WTC11 (cell line): ENCODE data around the gene SRGAP1. TPM values are rescaled to one million over a fixed set of nuclear protein-coding genes. Genes with fewer than 3 reads are reported as not detected.

Experiments used
- ATAC-seq: fragments of 200-7000 bp; cut with Tn5 transposase; 2 replicates; pipeline ENCODE4 v1.10.0; 2021; ENCODE audit warnings: mild to moderate bottlenecking, moderate library complexity
- CTCF ChIA-PET: fragments of 300-600 bp; sonication (Branson Sonifier 250); formaldehyde crosslinking; loops from one replicate; lab custom pipeline; 2021; ENCODE audit warnings: antibody characterized with exemption; lab: Charles Lee
- POLR2A ChIA-PET: fragments of 350-600 bp; sonication (Branson Sonifier 250); formaldehyde crosslinking; loops from one replicate; lab custom pipeline; 2021; ENCODE audit warnings: antibody characterized with exemption; lab: Charles Lee
- DNase-seq: peaks from one replicate; pipeline ENCODE4 v3.0.0; 2021; ENCODE audit warnings: low spot score
- H3K27ac Mint-ChIP-seq: 2 replicates; pipeline ENCODE4 v1.8.0; 2021; ENCODE audit warnings: mixed read lengths
- H3K27me3 Mint-ChIP-seq: 2 replicates; pipeline ENCODE4 v1.8.0; 2021; ENCODE audit warnings: low read depth, mild to moderate bottlenecking, moderate library complexity, mixed read lengths
- H3K36me3 Mint-ChIP-seq: 2 replicates; pipeline ENCODE4 v1.8.0; 2021; ENCODE audit warnings: mixed read lengths
- H3K4me1 Mint-ChIP-seq: 2 replicates; pipeline ENCODE4 v1.8.0; 2022; ENCODE audit warnings: mixed read lengths
- H3K4me3 Mint-ChIP-seq: 2 replicates; pipeline ENCODE4 v1.8.0; 2021; ENCODE audit warnings: mild to moderate bottlenecking, moderate library complexity, mixed read lengths
- H3K9me3 Mint-ChIP-seq: 2 replicates; pipeline ENCODE4 v1.8.0; 2021; ENCODE audit warnings: mixed read lengths
- ARID4B ChIP-seq: sonication (generic); formaldehyde crosslinking; IDR thresholded peaks from 2 replicates; pipeline ENCODE4 v1.8.0; 2023; ENCODE audit warnings: missing genetic modification reagents, mild to moderate bottlenecking, borderline replicate concordance
- CREB1 ChIP-seq: sonication (generic); formaldehyde crosslinking; IDR thresholded peaks from 2 replicates; pipeline ENCODE4 v1.8.0; 2023; ENCODE audit warnings: mild to moderate bottlenecking, missing genetic modification reagents
- CREM ChIP-seq: sonication (generic); formaldehyde crosslinking; IDR thresholded peaks from 2 replicates; pipeline ENCODE4 v1.8.1; 2022; ENCODE audit warnings: mild to moderate bottlenecking, missing genetic modification reagents, moderate library complexity
- CTCF ChIP-seq: fragments of 200-600 bp; IDR thresholded peaks from 2 replicates; pipeline ENCODE4 v1.8.0; 2022; ENCODE audit warnings: antibody characterized with exemption
- E2F1 ChIP-seq: sonication (generic); formaldehyde crosslinking; IDR thresholded peaks from 2 replicates; pipeline ENCODE4 v1.8.0; 2022; ENCODE audit warnings: mild to moderate bottlenecking, missing genetic modification reagents
- FOXP1 ChIP-seq: sonication (generic); formaldehyde crosslinking; IDR thresholded peaks from 2 replicates; pipeline ENCODE4 v1.8.0; 2022; ENCODE audit warnings: missing genetic modification reagents, mild to moderate bottlenecking, moderate library complexity, borderline replicate concordance
- FOXP4 ChIP-seq: sonication (generic); formaldehyde crosslinking; IDR thresholded peaks from 2 replicates; pipeline ENCODE4 v1.8.0; 2022; ENCODE audit warnings: mild to moderate bottlenecking, missing genetic modification reagents
- JAZF1 ChIP-seq: fragments of 250-450 bp; sonication (Bioruptor Pico); IDR thresholded peaks from 2 replicates; pipeline ENCODE4 v1.9.0; 2021; ENCODE audit warnings: moderate library complexity, mild to moderate bottlenecking, inconsistent platforms
- JUN ChIP-seq: sonication (generic); formaldehyde crosslinking; IDR thresholded peaks from 2 replicates; pipeline ENCODE4 v1.8.0; 2023; ENCODE audit warnings: mild to moderate bottlenecking, missing genetic modification reagents
- PRRX2 ChIP-seq: fragments of 250-450 bp; sonication (Bioruptor Pico); IDR thresholded peaks from 2 replicates; pipeline ENCODE4 v1.8.0; 2021; ENCODE audit warnings: mild to moderate bottlenecking
- RORB ChIP-seq: fragments of 250-450 bp; sonication (Bioruptor Pico); IDR thresholded peaks from 2 replicates; pipeline ENCODE4 v1.9.0; 2021; ENCODE audit warnings: mild to moderate bottlenecking
- SMAD4 ChIP-seq: sonication (generic); formaldehyde crosslinking; IDR thresholded peaks from 2 replicates; pipeline ENCODE4 v1.8.0; 2022; ENCODE audit warnings: mild to moderate bottlenecking, missing genetic modification reagents
- STAT6 ChIP-seq: sonication (generic); formaldehyde crosslinking; conservative IDR thresholded peaks from 2 replicates; pipeline ENCODE4 v1.8.1; 2023; ENCODE audit warnings: mild to moderate bottlenecking, low read depth, missing genetic modification reagents, moderate library complexity
- TP53 ChIP-seq: sonication (generic); formaldehyde crosslinking; IDR thresholded peaks from 2 replicates; pipeline ENCODE4 v1.8.1; 2023; ENCODE audit warnings: mild to moderate bottlenecking, missing genetic modification reagents
- ZNF281 ChIP-seq: sonication (generic); formaldehyde crosslinking; IDR thresholded peaks from 2 replicates; pipeline ENCODE4 v1.8.0; 2023; ENCODE audit warnings: mild to moderate bottlenecking, missing genetic modification reagents
- ZNF396 ChIP-seq: fragments of 250-450 bp; sonication (Bioruptor Pico); IDR thresholded peaks from 2 replicates; pipeline ENCODE4 v1.8.0; 2021; ENCODE audit warnings: mild to moderate bottlenecking, moderate library complexity, borderline replicate concordance
- ZNF425 ChIP-seq: fragments of 250-450 bp; sonication (Bioruptor Pico); conservative IDR thresholded peaks from 2 replicates; pipeline ENCODE4 v1.9.0; 2021; ENCODE audit warnings: mild to moderate bottlenecking
- ZNF671 ChIP-seq: fragments of 250-450 bp; sonication (Bioruptor Pico); IDR thresholded peaks from 2 replicates; pipeline ENCODE4 v1.8.0; 2021; ENCODE audit warnings: mild to moderate bottlenecking
- total RNA-seq: library from RNA; stranded (reverse); gene quantifications from 3 replicates; pipeline ENCODE4 v1.2.3, GENCODE V29; 2021

Gene SRGAP1
- total RNA-seq, 1 experiment from 2014 or later: 10.3 TPM

- ATAC-seq: peak; percentile 58
- H3K27ac Mint-ChIP-seq: peak overlapping the region; percentile 58
- no peak for TF ChIP-seq STAT6 (CRISPR knock-in tag)
- TF ChIP-seq ZNF396 (CRISPR knock-in tag): no peak
- no peak for TF ChIP-seq CTCF
- no peak for TF ChIP-seq FOXP1 (CRISPR knock-in tag)
- no peak for TF ChIP-seq PRRX2 (CRISPR knock-in tag)
- TF ChIP-seq SMAD4: no peak
- no peak for TF ChIP-seq ZNF281 (CRISPR knock-in tag)
- no peak for TF ChIP-seq CREM
- TF ChIP-seq ZNF671 (CRISPR knock-in tag): no peak
- no peak for TF ChIP-seq JAZF1 (CRISPR knock-in tag)
- no peak for TF ChIP-seq ARID4B (CRISPR knock-in tag)
- TF ChIP-seq ZNF425 (CRISPR knock-in tag): no peak
- no peak for TF ChIP-seq RORB
- no peak for TF ChIP-seq TP53 (CRISPR knock-in tag)
- no peak for TF ChIP-seq E2F1 (CRISPR knock-in tag)
- TF ChIP-seq CREB1 (CRISPR knock-in tag): no peak
- no peak for TF ChIP-seq FOXP4 (CRISPR knock-in tag)
- TF ChIP-seq JUN (CRISPR knock-in tag): no peak
- TF ChIP-seq, all 79 proteins: peak for 0
- no peak for DNase-seq
- H3K27me3 Mint-ChIP-seq: no peaks in the 10 kb centered on the region
- peaks cover 47% of the 10 kb centered on the region for H3K4me1 Mint-ChIP-seq
- 0 out of 2 replicates have a peak, but pooled peaks cover 5% of the 10 kb centered on the region for H3K9me3 Mint-ChIP-seq
- ChIA-PET CTCF (no interaction called here), POLR2A (interaction anchor here (0.6 kb wide), 1 partner anchor 19 kb away, joined by 3 read pairs; no protein-coding TSS in a partner anchor)
- no peak overlapping the region for H3K4me3 Mint-ChIP-seq
- 0 out of 2 replicates have a peak, but pooled peaks cover 3% of the 10 kb centered on the region for H3K36me3 Mint-ChIP-seq
Measured at GRCh38 chr12:63940310-63941005, 96.0 kb downstream of the SRGAP1 start.
